Measurements from ENCODE around the gene ECI1. TPM values are rescaled to one million over a fixed set of nuclear protein-coding genes. Genes with fewer than 3 reads are reported as not detected.

Gene ECI1
- total RNA-seq, 1 experiment from 2014 or later: 140 TPM

DNA sequence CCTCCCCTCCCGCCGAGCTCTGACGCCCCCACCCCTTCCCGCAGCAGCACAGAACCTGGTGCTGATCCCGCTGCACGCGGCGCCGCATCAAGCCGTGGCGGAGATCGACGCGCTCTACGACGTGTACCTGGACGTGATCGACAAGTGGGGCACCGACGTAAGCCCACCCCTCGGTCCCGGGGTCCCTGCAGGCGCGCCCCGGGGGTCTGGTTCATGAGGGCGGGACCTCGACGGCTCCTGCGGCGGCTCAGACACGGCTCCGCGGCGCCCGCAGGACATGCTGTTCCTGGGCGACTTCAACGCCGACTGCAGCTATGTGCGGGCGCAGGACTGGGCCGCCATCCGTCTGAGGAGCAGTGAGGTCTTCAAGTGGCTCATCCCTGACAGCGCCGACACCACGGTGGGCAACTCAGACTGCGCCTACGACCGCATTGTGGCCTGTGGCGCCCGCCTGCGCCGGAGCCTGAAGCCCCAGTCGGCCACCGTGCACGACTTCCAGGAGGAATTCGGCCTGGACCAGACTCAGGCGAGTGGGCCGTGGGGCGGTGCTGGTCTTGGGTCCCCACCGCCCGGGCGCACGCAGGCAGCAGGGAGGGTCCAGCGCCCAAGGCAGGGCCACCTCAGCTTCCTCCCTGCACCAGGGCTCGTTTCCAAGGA is 13.8 kb downstream of the ECI1 start:
- ChIA-PET CTCF (no interaction called here), POLR2A (interaction anchor here (1.2 kb wide), 1 partner anchor 13 kb away, joined by 8 read pairs; the partner anchor contains the start of gene ECI1), RAD21 (ENCODE audit: low non-redundant PET in 1 of 2, low total read pairs in 2 of 2, uncharacterized antibody in 2 of 2, unreplicated experiment in 2 of 2) (no interaction called here)
- Histone ChIP-seq H3K9me2 (ENCODE audit: insufficient read depth) (no peaks in the 10 kb centered on the region), H3K27ac (ENCODE audit: low read depth, low read length) (no peak overlapping the region), H3K4me2 (ENCODE audit: low read length) (no peak overlapping the region), H2AFZ (ENCODE audit: low read depth, low read length, poor library complexity, severe bottlenecking) (no peak overlapping the region), H3K27me3 (ENCODE audit: insufficient read depth, low read length) (no peaks in the 10 kb centered on the region), H3K9ac (ENCODE audit: low read length) (no peak overlapping the region), H3K36me3 (ENCODE audit: control insufficient read depth in 1 of 2, insufficient read depth in 2 of 2, low read length in 2 of 2) (peaks cover 4 to 8% of the 10 kb centered on the region in 2 experiments; a peak in 2 of 4 replicates), H3K4me3 (replicated peaks in 1 of 2; ENCODE audit: low read depth in 1 of 2, low read length in 2 of 2) (no peak overlapping the region), H3K4me1 (ENCODE audit: control insufficient read depth in 1 of 2, insufficient read depth in 2 of 2, low read length in 2 of 2) (peaks cover 0 to 14% of the 10 kb centered on the region in 2 experiments; a peak in 3 of 4 replicates), H3K79me2 (ENCODE audit: insufficient read depth, low read length) (no peaks in the 10 kb centered on the region), H3K9me3 (ENCODE audit: control insufficient read depth in 1 of 2, insufficient read depth in 1 of 2, low read depth in 1 of 2, low read length in 2 of 2) (no peaks in the 10 kb centered on the region), H4K20me1 (ENCODE audit: insufficient read depth) (no peaks in the 10 kb centered on the region)
- BruUV-seq (replicated peaks): no TSS peak
- DNase-seq (ENCODE audit: low read depth, low spot score) (no peak), ATAC-seq (no peak)
- TF ChIP-seq CEBPB (IDR thresholded peaks at IDR 0.05; ENCODE audit: low read depth): no peak
- no peak for TF ChIP-seq FOSL1 (IDR thresholded peaks at IDR 0.05; ENCODE audit: low read depth)
- no peak for TF ChIP-seq EZH2phosphoT487 (IDR thresholded peaks at IDR 0.05; ENCODE audit: borderline replicate concordance)
- TF ChIP-seq POLR2A (IDR thresholded peaks at IDR 0.05; ENCODE audit: borderline replicate concordance, extremely low read depth, insufficient read depth, insufficient read length): no peak
- TF ChIP-seq, protein P1, sequence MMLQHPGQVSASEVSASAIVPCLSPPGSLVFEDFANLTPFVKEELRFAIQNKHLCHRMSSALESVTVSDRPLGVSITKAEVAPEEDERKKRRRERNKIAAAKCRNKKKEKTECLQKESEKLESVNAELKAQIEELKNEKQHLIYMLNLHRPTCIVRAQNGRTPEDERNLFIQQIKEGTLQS (IDR thresholded peaks at IDR 0.05): no peak
- TF ChIP-seq SRF (IDR thresholded peaks at IDR 0.05; ENCODE audit: low read depth): no peak
- TF ChIP-seq EGR1 (IDR thresholded peaks at IDR 0.05; ENCODE audit: low read depth): no peak
- TF ChIP-seq ELF1 (IDR thresholded peaks at IDR 0.05; ENCODE audit: borderline replicate concordance, low read depth): no peak
- TF ChIP-seq JUND (IDR thresholded peaks at IDR 0.05): no peak
- TF ChIP-seq, protein P2, sequence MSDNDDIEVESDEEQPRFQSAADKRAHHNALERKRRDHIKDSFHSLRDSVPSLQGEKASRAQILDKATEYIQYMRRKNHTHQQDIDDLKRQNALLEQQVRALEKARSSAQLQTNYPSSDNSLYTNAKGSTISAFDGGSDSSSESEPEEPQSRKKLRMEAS (IDR thresholded peaks at IDR 0.05): no peak
- TF ChIP-seq RAD21 (IDR thresholded peaks at IDR 0.05; ENCODE audit: low read depth): no peak
- TF ChIP-seq, protein P3, sequence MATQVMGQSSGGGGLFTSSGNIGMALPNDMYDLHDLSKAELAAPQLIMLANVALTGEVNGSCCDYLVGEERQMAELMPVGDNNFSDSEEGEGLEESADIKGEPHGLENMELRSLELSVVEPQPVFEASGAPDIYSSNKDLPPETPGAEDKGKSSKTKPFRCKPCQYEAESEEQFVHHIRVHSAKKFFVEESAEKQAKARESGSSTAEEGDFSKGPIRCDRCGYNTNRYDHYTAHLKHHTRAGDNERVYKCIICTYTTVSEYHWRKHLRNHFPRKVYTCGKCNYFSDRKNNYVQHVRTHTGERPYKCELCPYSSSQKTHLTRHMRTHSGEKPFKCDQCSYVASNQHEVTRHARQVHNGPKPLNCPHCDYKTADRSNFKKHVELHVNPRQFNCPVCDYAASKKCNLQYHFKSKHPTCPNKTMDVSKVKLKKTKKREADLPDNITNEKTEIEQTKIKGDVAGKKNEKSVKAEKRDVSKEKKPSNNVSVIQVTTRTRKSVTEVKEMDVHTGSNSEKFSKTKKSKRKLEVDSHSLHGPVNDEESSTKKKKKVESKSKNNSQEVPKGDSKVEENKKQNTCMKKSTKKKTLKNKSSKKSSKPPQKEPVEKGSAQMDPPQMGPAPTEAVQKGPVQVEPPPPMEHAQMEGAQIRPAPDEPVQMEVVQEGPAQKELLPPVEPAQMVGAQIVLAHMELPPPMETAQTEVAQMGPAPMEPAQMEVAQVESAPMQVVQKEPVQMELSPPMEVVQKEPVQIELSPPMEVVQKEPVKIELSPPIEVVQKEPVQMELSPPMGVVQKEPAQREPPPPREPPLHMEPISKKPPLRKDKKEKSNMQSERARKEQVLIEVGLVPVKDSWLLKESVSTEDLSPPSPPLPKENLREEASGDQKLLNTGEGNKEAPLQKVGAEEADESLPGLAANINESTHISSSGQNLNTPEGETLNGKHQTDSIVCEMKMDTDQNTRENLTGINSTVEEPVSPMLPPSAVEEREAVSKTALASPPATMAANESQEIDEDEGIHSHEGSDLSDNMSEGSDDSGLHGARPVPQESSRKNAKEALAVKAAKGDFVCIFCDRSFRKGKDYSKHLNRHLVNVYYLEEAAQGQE (IDR thresholded peaks at IDR 0.05; ENCODE audit: low read depth): no peak
- no peak for TF ChIP-seq POLR2AphosphoS5 (IDR thresholded peaks at IDR 0.05; ENCODE audit: low read depth, low read length)
- TF ChIP-seq ZFX (IDR thresholded peaks at IDR 0.05): no peak
- TF ChIP-seq SP1 (IDR thresholded peaks at IDR 0.05; ENCODE audit: low read depth): no peak
- TF ChIP-seq EZH2 (IDR thresholded peaks at IDR 0.05): no peak
- no peak for TF ChIP-seq ZNF274 (IDR thresholded peaks at IDR 0.05; ENCODE audit: low read depth, low read length)
- no peak for TF ChIP-seq TCF7L2 (IDR thresholded peaks at IDR 0.05; ENCODE audit: borderline replicate concordance, extremely low read depth, insufficient read depth, insufficient read length)
- no peak for TF ChIP-seq CBX3 (IDR thresholded peaks at IDR 0.05; ENCODE audit: low read depth)
- intact Hi-C loops (cut with micrococcal nuclease): no loop called here

Data from HCT116 (cell line).